Prostate gland (tissue), 2 donors: ENCODE measurements around the gene ASPA. TPM values are rescaled to one million over a fixed set of nuclear protein-coding genes. Genes with fewer than 3 reads are reported as not detected.
"Not testable (repeated sequence)": the region's sequence is repeated elsewhere in the genome, so short reads cannot be mapped to it uniquely, and the experiment has no call there.

ENCODE experiments used
- DNase-seq: peaks from one replicate; pipeline ENCODE4 v3.0.0-alpha.2; 2019; ENCODE audit warnings: low spot score
- H3K27ac ChIP-seq, 2 donors: fragments of 200-600 bp; sonication (generic); 2 replicates each; pipeline ENCODE4 v1.5.1; 2017 to 2019
- H3K27me3 ChIP-seq: fragments of 200-600 bp; sonication (generic); replicated peaks from 2 replicates; pipeline ENCODE4 v1.5.1; 2019; ENCODE audit not compliant: insufficient read depth
- H3K36me3 ChIP-seq, 2 donors: fragments of 200-600 bp; sonication (generic); 1 replicate in 1 of 2; 2 replicates in 1 of 2; pipeline versions ENCODE4 v1.5.1 to v1.8.1; 2017 to 2019
- H3K4me1 ChIP-seq: fragments of 200-600 bp; sonication (generic); replicated peaks from 2 replicates; pipeline ENCODE4 v1.5.1; 2019
- H3K4me3 ChIP-seq, 2 donors: fragments of 200-600 bp; sonication (generic); 2 replicates each; pipeline ENCODE4 v1.5.1; 2017 to 2019
- H3K9me3 ChIP-seq: fragments of 200-600 bp; sonication (generic); 2 replicates; pipeline ENCODE4 v1.5.1; 2017
- CTCF ChIP-seq, 4 experiments: fragments of 200-600 bp in 2 of 4; fragments of 450-650 bp in 2 of 4; sonication (generic) in 2 of 4; IDR thresholded peaks; 1 replicate in 3 of 4; 2 replicates in 1 of 4; pipeline ENCODE4 v1.5.1; 2016 to 2019; ENCODE audit warnings: antibody characterized with exemption in 4 of 4, mild to moderate bottlenecking in 2 of 4, moderate library complexity in 2 of 4
- POLR2A ChIP-seq: fragments of 450-650 bp; IDR thresholded peaks from one replicate; pipeline ENCODE4 v1.6.1; 2016; ENCODE audit warnings: antibody characterized with exemption, mild to moderate bottlenecking
- POLR2AphosphoS5 ChIP-seq: sonication (generic); formaldehyde crosslinking; IDR thresholded peaks from one replicate; pipeline ENCODE4 v1.6.1; 2017; ENCODE audit warnings: antibody characterized with exemption
- WGBS: methylation state at CpG from one replicate; pipeline ENCODE4 v1.1.5; 2018; 5-methylcytosine and 5-hydroxymethylcytosine counted together
- intact Hi-C: fragments of 100-400 bp; cut with DNase I; formaldehyde crosslinking; loops from one replicate; pipeline ENCODE4 v1.14.2; 2022
- total RNA-seq, 2 donors: library from RNA; depleted of rRNA; stranded (reverse); fragments of >200 nt; gene quantifications; one replicate each; pipeline ENCODE4 v1.1.0, GENCODE V29; 2016

Gene ASPA
- total RNA-seq, 2 donors from 2014 or later = 0.46 to 3.5 TPM

- TF ChIP-seq CTCF (IDR thresholded peaks at IDR 0.05) (no peak), POLR2AphosphoS5 (no peak), POLR2A (no peak)
- Histone ChIP-seq H3K27ac (no peak overlapping the region), H3K36me3 (no peaks in the 10 kb centered on the region), H3K4me3 (no peak overlapping the region), H3K4me1 (no peaks in the 10 kb centered on the region), H3K9me3 (no peaks in the 10 kb centered on the region), H3K27me3 (no peaks in the 10 kb centered on the region)
- no peak for DNase-seq
- 40% methylated on average over 2 of the region's 2 CpGs for WGBS
- intact Hi-C loops = no loop called here
Observed at GRCh38 chr17:3448059-3448665, 27.6 kb upstream of the ASPA start.

- H3K27me3 ChIP-seq, H3K9me3 ChIP-seq, DNase-seq, intact Hi-C loops, H3K4me1 ChIP-seq, H3K27ac ChIP-seq, H3K4me3 ChIP-seq, H3K36me3 ChIP-seq: not testable (repeated sequence)
- WGBS = 77% methylated on average over 1 of the region's 1 CpG
Observed at GRCh38 chr17:3466355-3466754, 9.4 kb upstream of the ASPA start.

- WGBS = 73% methylated on average over 5 of the region's 5 CpGs
- H3K27me3 ChIP-seq = no peaks in the 10 kb centered on the region
- DNase-seq = no peak
- H3K4me3 ChIP-seq = no peak overlapping the region
- TF ChIP-seq POLR2A (no peak), CTCF (IDR thresholded peaks at IDR 0.05) (no peak), POLR2AphosphoS5 (no peak)
- intact Hi-C loops = no loop called here
- H3K36me3 ChIP-seq = no peaks in the 10 kb centered on the region
- H3K4me1 ChIP-seq = no peaks in the 10 kb centered on the region
- no peaks in the 10 kb centered on the region for H3K9me3 ChIP-seq
- H3K27ac ChIP-seq = no peak overlapping the region
Observed at GRCh38 chr17:3469529-3469928, 6.3 kb upstream of the ASPA start.

GRCh38 chr17:3471599-3471998, 4.2 kb upstream of the ASPA start, which contains the start of gene SPATA22:
TSS of gene SPATA22 (minus strand) at chr17:3471819. CDS start at chr17:3469325, 2,494 bp downstream.
- Histone ChIP-seq H3K27me3 (no peaks in the 10 kb centered on the region), H3K4me1 (no peaks in the 10 kb centered on the region), H3K27ac (no peak within 1 kb of the TSS), H3K4me3 (no peak within 1 kb of the TSS), H3K9me3 (no peaks in the 10 kb centered on the region), H3K36me3 (no peaks in the 10 kb centered on the region)
- TF ChIP-seq POLR2A (no peak), CTCF (IDR thresholded peaks at IDR 0.05) (no peak), POLR2AphosphoS5 (no peak)
- 94% methylated on average over 38 of the region's 38 CpGs for WGBS
- no peak for DNase-seq
- intact Hi-C loops = no loop called here

- H3K4me1 ChIP-seq = no peaks in the 10 kb centered on the region
- WGBS = 94% methylated on average over 21 of the region's 21 CpGs
- H3K36me3 ChIP-seq = no peaks in the 10 kb centered on the region
- H3K27ac ChIP-seq = no peak overlapping the region
- DNase-seq = no peak
- no peaks in the 10 kb centered on the region for H3K27me3 ChIP-seq
- intact Hi-C loops = no loop called here
- no peaks in the 10 kb centered on the region for H3K9me3 ChIP-seq
- no peak overlapping the region for H3K4me3 ChIP-seq
- TF ChIP-seq POLR2A = no peak
- TF ChIP-seq POLR2AphosphoS5 = no peak
- no peak for TF ChIP-seq CTCF (IDR thresholded peaks at IDR 0.05)
Observed at GRCh38 chr17:3472137-3472536, 3.7 kb upstream of the ASPA start.
